ENCODE results near the gene TOM1L1. TPM values are rescaled to one million over a fixed set of nuclear protein-coding genes. Genes with fewer than 3 reads are reported as not detected.

The TOM1L1 gene
- total RNA-seq, 1 experiment from 2014 or later = 44.6 TPM

DNA sequence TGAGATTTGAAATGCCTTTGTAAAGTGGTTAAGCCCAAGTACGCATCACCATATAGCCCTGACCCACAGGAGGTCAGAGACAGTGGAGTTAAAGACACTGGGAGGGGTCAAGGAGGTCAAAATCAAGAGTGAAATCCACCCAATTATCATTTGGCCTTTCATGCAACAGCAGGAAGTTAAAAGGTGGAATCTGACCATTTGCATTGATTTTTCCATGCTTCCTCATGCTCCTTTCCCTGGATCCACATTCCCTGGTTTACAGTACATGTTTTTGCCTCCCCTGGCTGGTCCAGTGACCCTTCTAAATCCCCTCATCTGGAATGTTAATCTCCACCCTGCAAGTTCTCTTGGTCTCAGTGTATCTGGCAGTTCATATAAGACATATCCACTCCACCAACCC, 36.6 kb upstream of the TOM1L1 start:
- Mint-ChIP-seq H3K36me3 (ENCODE audit: insufficient read depth in 1 of 3, low read depth in 3 of 3) (no peaks in the 10 kb centered on the region), H3K27ac (no peak overlapping the region; a peak in 1 of 7 replicates), H3K4me1 (peaks cover 7 to 13% of the 10 kb centered on the region in 2 experiments), H3K4me3 (no peak overlapping the region), H3K9me3 (no peaks in the 10 kb centered on the region), H3K27me3 (ENCODE audit: low read depth) (no peaks in the 10 kb centered on the region)
- Histone ChIP-seq H3K9ac (ENCODE audit: extremely low read depth, insufficient read length, low read length) (no peak overlapping the region), H2BK5ac (ENCODE audit: insufficient read length, low read length) (no peak overlapping the region), H3K23ac (ENCODE audit: insufficient read length, low read depth, low read length) (no peak overlapping the region), H3K27ac (ENCODE audit: insufficient read length, low read depth, low read length) (no peak overlapping the region), H2BK20ac (ENCODE audit: low read depth, low read length, poor library complexity, severe bottlenecking) (no peak overlapping the region), H3K9me3 (ENCODE audit: control insufficient read depth, low read depth, low read length) (no peaks in the 10 kb centered on the region), H3K14ac (ENCODE audit: insufficient read depth, low read length) (no peak overlapping the region), H2BK120ac (ENCODE audit: low read depth, low read length, poor library complexity, severe bottlenecking) (no peak overlapping the region), H4K91ac (ENCODE audit: insufficient read length, low read depth, low read length) (no peak overlapping the region), H3K4me1 (ENCODE audit: insufficient read depth, low read length) (peaks cover 4% of the 10 kb centered on the region; the same call in 1 of the 2 replicates), H3T11ph (ENCODE audit: low read length) (no peak overlapping the region), H4K20me1 (ENCODE audit: control insufficient read depth, insufficient read depth, insufficient read length) (no peaks in the 10 kb centered on the region), H2BK15ac (ENCODE audit: low read depth, low read length) (no peak overlapping the region), H3K79me2 (ENCODE audit: insufficient read depth, low read length) (no peaks in the 10 kb centered on the region), H3K4ac (ENCODE audit: low read depth, low read length) (no peak overlapping the region), H4K8ac (replicated peaks; ENCODE audit: insufficient read length, low read depth, low read length) (no peak overlapping the region), H4K5ac (ENCODE audit: insufficient read length, low read depth, low read length) (no peak overlapping the region), H3K27me3 (ENCODE audit: insufficient read depth, low read length) (no peaks in the 10 kb centered on the region), H3K18ac (ENCODE audit: insufficient read length, low read depth, low read length) (no peak overlapping the region), H3K56ac (ENCODE audit: insufficient read length, low read depth, low read length) (no peak overlapping the region), H2AK5ac (ENCODE audit: insufficient read length, low read length) (no peak overlapping the region), H3K79me1 (ENCODE audit: insufficient read depth, low read depth, low read length, poor library complexity, severe bottlenecking) (no peaks in the 10 kb centered on the region), H2BK12ac (ENCODE audit: insufficient read length, low read depth, low read length) (no peak overlapping the region), H3K4me2 (ENCODE audit: insufficient read depth, insufficient read length, low read length) (no peak overlapping the region), H3K23me2 (ENCODE audit: insufficient read length, low read depth, low read length, poor library complexity, severe bottlenecking) (no peaks in the 10 kb centered on the region), H2AFZ (ENCODE audit: low read length) (no peak overlapping the region)
- TF ChIP-seq, protein P1, sequence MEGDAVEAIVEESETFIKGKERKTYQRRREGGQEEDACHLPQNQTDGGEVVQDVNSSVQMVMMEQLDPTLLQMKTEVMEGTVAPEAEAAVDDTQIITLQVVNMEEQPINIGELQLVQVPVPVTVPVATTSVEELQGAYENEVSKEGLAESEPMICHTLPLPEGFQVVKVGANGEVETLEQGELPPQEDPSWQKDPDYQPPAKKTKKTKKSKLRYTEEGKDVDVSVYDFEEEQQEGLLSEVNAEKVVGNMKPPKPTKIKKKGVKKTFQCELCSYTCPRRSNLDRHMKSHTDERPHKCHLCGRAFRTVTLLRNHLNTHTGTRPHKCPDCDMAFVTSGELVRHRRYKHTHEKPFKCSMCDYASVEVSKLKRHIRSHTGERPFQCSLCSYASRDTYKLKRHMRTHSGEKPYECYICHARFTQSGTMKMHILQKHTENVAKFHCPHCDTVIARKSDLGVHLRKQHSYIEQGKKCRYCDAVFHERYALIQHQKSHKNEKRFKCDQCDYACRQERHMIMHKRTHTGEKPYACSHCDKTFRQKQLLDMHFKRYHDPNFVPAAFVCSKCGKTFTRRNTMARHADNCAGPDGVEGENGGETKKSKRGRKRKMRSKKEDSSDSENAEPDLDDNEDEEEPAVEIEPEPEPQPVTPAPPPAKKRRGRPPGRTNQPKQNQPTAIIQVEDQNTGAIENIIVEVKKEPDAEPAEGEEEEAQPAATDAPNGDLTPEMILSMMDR (conservative IDR thresholded peaks at IDR 0.05) = no peak
- WGBS (ENCODE audit: extremely low coverage, insufficient read length, low lambda C conversion rate) = no CpG with 5 or more reads among the region's 1 CpG
- DNase-seq = no peak
